ENCODE results near the gene DLEC1. TPM values are rescaled to one million over a fixed set of nuclear protein-coding genes. Genes with fewer than 3 reads are reported as not detected.

DLEC1 gene
- total and polyA plus RNA-seq, 2 of the 4 experiments (the other 2 are of a cell fraction), result 0.03 TPM; not detected in 1

DNA sequence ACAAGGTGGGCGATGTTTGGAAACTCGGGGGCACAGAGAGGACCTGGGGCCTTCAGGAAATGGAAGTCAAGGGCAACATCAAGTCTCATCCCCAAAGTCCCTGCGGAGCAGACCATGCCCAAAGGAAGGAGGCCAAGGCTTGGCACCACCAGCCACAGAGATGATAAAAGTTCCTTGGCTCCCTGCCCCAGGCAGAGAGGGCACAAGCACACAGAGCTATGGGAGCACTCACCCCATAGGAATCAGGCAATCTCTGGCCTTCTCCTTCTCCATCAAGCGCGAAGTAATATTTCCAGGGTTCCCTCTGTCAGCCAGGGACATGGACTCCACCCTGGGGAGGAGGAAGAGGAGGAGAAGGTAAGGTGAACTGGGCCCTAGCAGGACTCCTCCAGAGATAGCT lies 90.0 kb downstream of the DLEC1 start:
- Histone ChIP-seq H3K23ac (ENCODE audit: low read depth, low read length) (no peak overlapping the region), H3K4me3 (ENCODE audit: insufficient read depth, low read depth, low read length) (no peak overlapping the region), H2AK9ac (replicated peaks; ENCODE audit: low read depth, low read length, poor library complexity) (no peak overlapping the region), H2BK120ac (ENCODE audit: low read depth, low read length) (no peak overlapping the region), H2AFZ (replicated peaks; ENCODE audit: low read length, poor library complexity) (no peak overlapping the region), H3K4ac (ENCODE audit: low read depth, low read length) (no peak overlapping the region), H3K4me1 (ENCODE audit: control insufficient read depth, insufficient read depth, low read length) (no peaks in the 10 kb centered on the region), H3K27me3 (ENCODE audit: control insufficient read depth, insufficient read depth, low read length) (no peaks in the 10 kb centered on the region), H4K5ac (ENCODE audit: low read depth, low read length) (no peak overlapping the region), H2BK5ac (ENCODE audit: low read depth, low read length, poor library complexity, severe bottlenecking) (no peak overlapping the region), H2BK15ac (ENCODE audit: low read depth, low read length) (no peak overlapping the region), H3K79me1 (ENCODE audit: low read depth in 1 of 2, low read length in 2 of 2) (peaks cover 3 to 31% of the 10 kb centered on the region in 2 experiments; a peak in 3 of 4 replicates), H3K9me1 (ENCODE audit: insufficient read depth, low read length) (0 out of 2 replicates have a peak, but pooled peaks cover 4% of the 10 kb centered on the region), H3K36me3 (ENCODE audit: control insufficient read depth, insufficient read depth, low read length) (peaks cover 76% of the 10 kb centered on the region), H3K4me2 (ENCODE audit: low read depth, low read length) (no peak overlapping the region), H3K14ac (replicated peaks; ENCODE audit: low read depth, low read length) (no peak overlapping the region), H3K56ac (ENCODE audit: extremely low read depth, insufficient read depth, low read length) (no peak overlapping the region), H3K18ac (ENCODE audit: low read depth, low read length) (no peak overlapping the region), H3K9me3 (ENCODE audit: control insufficient read depth, insufficient read depth, low read length) (no peaks in the 10 kb centered on the region), H2BK20ac (ENCODE audit: low read depth, low read length) (no peak overlapping the region), H2AK5ac (ENCODE audit: low read depth, low read length) (no peak overlapping the region), H4K20me1 (ENCODE audit: insufficient read depth, low read length) (0 out of 2 replicates have a peak, but pooled peaks cover 4% of the 10 kb centered on the region), H3K27ac (ENCODE audit: insufficient read depth, low read length) (no peak overlapping the region), H4K8ac (ENCODE audit: low read depth in 2 of 2, low read length in 2 of 2) (no peak overlapping the region), H3K9ac (ENCODE audit: low read depth, low read length) (no peak overlapping the region), H4K91ac (ENCODE audit: insufficient read depth, low read depth, low read length) (no peak overlapping the region)
- in situ Hi-C loops (cut with MboI; ENCODE audit: low sequenced_read_pairs), result loop anchor here (10.0 kb wide), 1 partner anchor 216 kb away; the partner anchor contains the start of gene XYLB
- ATAC-seq (ENCODE audit: low read depth) (no peak), DNase-seq (no peak)
- dilution Hi-C loops (cut with HindIII; ENCODE audit: low sequenced_read_pairs, unreplicated experiment), result no loop called here
- POLR2A ChIA-PET (ENCODE audit: unreplicated experiment), result no interaction called here
- intact Hi-C loops (cut with micrococcal nuclease), result no loop called here
- TF ChIP-seq SMC3 (IDR thresholded peaks at IDR 0.05; ENCODE audit: low read depth, low read length) (no peak), MXI1 (IDR thresholded peaks at IDR 0.05; ENCODE audit: borderline replicate concordance, low read depth, low read length) (no peak), POLR2A (IDR thresholded peaks at IDR 0.05; ENCODE audit: low read depth, low read length) (no peak), RAD21 (IDR thresholded peaks at IDR 0.05; ENCODE audit: low read length) (no peak), RFX5 (IDR thresholded peaks at IDR 0.05; ENCODE audit: low read depth, low read length) (no peak), FOS (IDR thresholded peaks at IDR 0.05; ENCODE audit: low read depth, low read length) (no peak), NFE2L2 (IDR thresholded peaks at IDR 0.05; ENCODE audit: low read depth, low read length) (no peak), MAZ (IDR thresholded peaks at IDR 0.05; ENCODE audit: borderline replicate concordance, low read depth, low read length) (no peak), BHLHE40 (IDR thresholded peaks at IDR 0.05; ENCODE audit: low read depth, low read length) (no peak), CEBPB (IDR thresholded peaks at IDR 0.05; ENCODE audit: low read depth, low read length) (no peak), RCOR1 (IDR thresholded peaks at IDR 0.05; ENCODE audit: insufficient replicate concordance, low read length) (no peak)
- TF ChIP-seq, protein P1, sequence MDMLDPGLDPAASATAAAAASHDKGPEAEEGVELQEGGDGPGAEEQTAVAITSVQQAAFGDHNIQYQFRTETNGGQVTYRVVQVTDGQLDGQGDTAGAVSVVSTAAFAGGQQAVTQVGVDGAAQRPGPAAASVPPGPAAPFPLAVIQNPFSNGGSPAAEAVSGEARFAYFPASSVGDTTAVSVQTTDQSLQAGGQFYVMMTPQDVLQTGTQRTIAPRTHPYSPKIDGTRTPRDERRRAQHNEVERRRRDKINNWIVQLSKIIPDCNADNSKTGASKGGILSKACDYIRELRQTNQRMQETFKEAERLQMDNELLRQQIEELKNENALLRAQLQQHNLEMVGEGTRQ (IDR thresholded peaks at IDR 0.05; ENCODE audit: low read depth, low read length), result no peak
- no TSS peak for BruUV-seq (replicated peaks)
- CTCF ChIA-PET, result no interaction called here
- 100% methylated on average over 2 of the region's 5 CpGs; no CpG with 5 or more reads in 1 of the 2 experiments for WGBS, 2 experiments (ENCODE audit: extremely low coverage in 2 of 2, insufficient read length in 1 of 2)
